GM12892 (cell line): ENCODE measurements around the gene NKX2-8.

Source experiments
- POLR2AphosphoS5 ChIP-seq: IDR thresholded peaks from 2 replicates; pipeline ENCODE4 v1.6.1; 2011; ENCODE audit warnings: low read depth, low read length, control low read depth
- TAF1 ChIP-seq: IDR thresholded peaks from 2 replicates; pipeline ENCODE4 v1.6.1; 2011; ENCODE audit warnings: low read depth, mild to moderate bottlenecking, control low read depth, low read length, borderline replicate concordance

DNA sequence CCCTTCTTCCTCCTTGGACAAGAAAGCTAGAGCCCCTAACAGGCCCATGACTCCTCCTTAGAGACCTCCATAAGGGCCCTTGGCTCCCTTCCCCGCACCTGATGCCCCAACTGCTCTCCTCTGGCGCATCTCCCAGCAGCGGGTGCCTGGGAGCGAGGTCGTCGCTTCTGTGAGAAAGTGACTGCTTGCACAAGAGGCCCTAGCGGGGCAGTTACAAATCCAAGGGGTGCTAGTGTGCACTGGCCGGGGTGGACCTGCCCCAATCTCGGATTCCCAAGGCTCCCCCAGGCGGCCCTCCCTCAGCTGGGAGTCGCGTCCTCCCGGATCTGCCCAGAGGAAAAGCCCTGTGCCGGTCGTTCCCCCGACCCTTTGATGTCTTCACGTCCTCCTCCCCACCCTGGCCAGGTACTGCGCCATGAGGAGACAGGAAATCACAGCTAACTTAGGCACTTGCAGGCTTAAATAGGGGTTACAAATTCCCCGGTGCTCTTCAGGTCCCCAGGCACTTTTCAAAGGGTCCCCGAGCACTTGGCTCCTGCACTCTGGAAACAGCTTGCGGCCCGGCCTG, 2.8 kb downstream of the NKX2-8 start:
- TF ChIP-seq TAF1 = no peak
- no peak for TF ChIP-seq POLR2AphosphoS5
